Measurements from ENCODE around the gene PAQR8. TPM values are rescaled to one million over a fixed set of nuclear protein-coding genes. Genes with fewer than 3 reads are reported as not detected.

PAQR8 gene
- total and polyA plus RNA-seq, 4 experiments from 2014 or later: 14.5 to 40.9 (median 33.3) TPM

- peaks cover 38 to 56% of the 10 kb centered on the region in 2 donors for H3K36me3 Mint-ChIP-seq
- no peak for DNase-seq
- POLR2A ChIA-PET (ENCODE audit: partially characterized antibody): interaction anchor here (4.2 to 6.1 kb wide), 2 partner anchors 10 to 17 kb away, joined by 14 to 43 read pairs; partner anchors contain the start of gene PAQR8
- H3K27me3 Mint-ChIP-seq: no peaks in the 10 kb centered on the region
- Histone ChIP-seq H3K27ac (ENCODE audit: low read depth, low read length) (no peak overlapping the region), H3K4me1 (ENCODE audit: insufficient read depth, low read length) (peaks cover 77% of the 10 kb centered on the region), H3K27me3 (ENCODE audit: insufficient read depth, low read length) (no peaks in the 10 kb centered on the region), H3K9me3 (ENCODE audit: control insufficient read depth in 1 of 2, low read length in 2 of 2) (peaks cover 0 to 4% of the 10 kb centered on the region in 2 donors), H3K4me3 (ENCODE audit: low read length in 2 of 2) (no peak overlapping the region), H3K36me3 (ENCODE audit: insufficient read depth, low read length) (peaks cover under 1% of the 10 kb centered on the region)
- CTCF ChIA-PET (ENCODE audit: partially characterized antibody): interaction anchor here (1.0 to 4.1 kb wide), 5 partner anchors 10 to 28 kb away, joined by 3 to 22 read pairs (median 4); partner anchors contain the start of gene PAQR8
- intact Hi-C loops (cut with micrococcal nuclease): no loop called here
- peak overlapping the region in 5 of 7 donors; percentile 54 to 88 (median 68) for H3K27ac Mint-ChIP-seq
- peaks cover 0 to 10% (median 3%) of the 10 kb centered on the region in 8 donors for H3K9me3 Mint-ChIP-seq
- peak overlapping the region in 1 of 8 donors; percentile 8 for H3K4me3 Mint-ChIP-seq
- peaks cover 61 to 91% (median 76%) of the 10 kb centered on the region in 4 donors for H3K4me1 Mint-ChIP-seq
Measured at GRCh38 chr6:52373151-52373690, 11.3 kb downstream of the PAQR8 start.

- CTCF ChIA-PET (ENCODE audit: partially characterized antibody): interaction anchor here (1.3 to 4.7 kb wide), 3 partner anchors 11 to 26 kb away, joined by 4 to 26 read pairs (median 15); partner anchors contain the start of gene PAQR8
- intact Hi-C loops (cut with micrococcal nuclease): no loop called here
- Histone ChIP-seq H3K4me3 (ENCODE audit: low read length in 2 of 2) (no peak overlapping the region), H3K27me3 (ENCODE audit: insufficient read depth, low read length) (no peaks in the 10 kb centered on the region), H3K36me3 (ENCODE audit: insufficient read depth, low read length) (no peaks in the 10 kb centered on the region), H3K9me3 (ENCODE audit: control insufficient read depth in 1 of 2, low read length in 2 of 2) (peaks cover 0 to 4% of the 10 kb centered on the region in 2 donors), H3K4me1 (ENCODE audit: insufficient read depth, low read length) (peaks cover 71% of the 10 kb centered on the region), H3K27ac (ENCODE audit: low read depth, low read length) (no peak overlapping the region)
- Mint-ChIP-seq H3K4me1 (peaks cover 60 to 88% (median 75%) of the 10 kb centered on the region in 4 donors), H3K27ac (peak overlapping the region in 6 of 7 donors; percentile 24 to 89 (median 72)), H3K4me3 (peak overlapping the region in 2 of 8 donors; percentile 21 to 57), H3K27me3 (no peaks in the 10 kb centered on the region), H3K36me3 (peaks cover 36 to 51% of the 10 kb centered on the region in 2 donors), H3K9me3 (peaks cover 0 to 10% (median 3%) of the 10 kb centered on the region in 8 donors)
- DNase-seq: no peak
- POLR2A ChIA-PET (ENCODE audit: partially characterized antibody): interaction anchor here (5.1 to 6.1 kb wide), 2 partner anchors 11 to 14 kb away, joined by 43 to 51 read pairs; partner anchors contain the start of gene PAQR8
Measured at GRCh38 chr6:52374247-52374646, 12.3 kb downstream of the PAQR8 start.

- peaks cover 0 to 4% of the 10 kb centered on the region in 2 donors for H3K9me3 ChIP-seq (ENCODE audit: control insufficient read depth in 1 of 2, low read length in 2 of 2)
- H3K27ac ChIP-seq (ENCODE audit: low read depth, low read length): peak overlapping the region; percentile 19
- Mint-ChIP-seq H3K4me1 (peaks cover 60 to 85% (median 73%) of the 10 kb centered on the region in 4 donors), H3K9me3 (peaks cover 0 to 10% (median 3%) of the 10 kb centered on the region in 8 donors), H3K27me3 (no peaks in the 10 kb centered on the region), H3K36me3 (peaks cover 40 to 44% of the 10 kb centered on the region in 2 donors), H3K4me3 (peak overlapping the region in 7 of 8 donors; percentile 7 to 78 (median 57)), H3K27ac (peak overlapping the region; percentile 49 to 89 (median 78))
- H3K4me3 ChIP-seq (ENCODE audit: low read length in 2 of 2): no peak overlapping the region
- CTCF ChIA-PET (ENCODE audit: partially characterized antibody): interaction anchor here (0.6 to 4.7 kb wide), 10 partner anchors 9 to 90 kb away, joined by 3 to 26 read pairs (median 5); partner anchors contain the start of gene PAQR8
- intact Hi-C loops (cut with micrococcal nuclease): loop anchor here (2.0 kb wide), 1 partner anchor 13 kb away; the partner anchor contains the start of gene PAQR8
- no peaks in the 10 kb centered on the region for H3K36me3 ChIP-seq (ENCODE audit: insufficient read depth, low read length)
- peaks cover 68% of the 10 kb centered on the region for H3K4me1 ChIP-seq (ENCODE audit: insufficient read depth, low read length)
- peak in 1 of 5 donors; percentile 58 for DNase-seq
- POLR2A ChIA-PET (ENCODE audit: partially characterized antibody): interaction anchor here (1.1 to 6.1 kb wide), 6 partner anchors 10 to 91 kb away, joined by 3 to 51 read pairs (median 10); partner anchors contain the start of genes MCM3 and PAQR8
- no peaks in the 10 kb centered on the region for H3K27me3 ChIP-seq (ENCODE audit: insufficient read depth, low read length)
Measured at GRCh38 chr6:52375780-52376556, 14.0 kb downstream of the PAQR8 start.

- no peak for DNase-seq
- Histone ChIP-seq H3K9me3 (ENCODE audit: control insufficient read depth in 1 of 2, low read length in 2 of 2) (peaks cover 0 to 4% of the 10 kb centered on the region in 2 donors), H3K4me1 (ENCODE audit: insufficient read depth, low read length) (peaks cover 68% of the 10 kb centered on the region), H3K27ac (ENCODE audit: low read depth, low read length) (no peak overlapping the region), H3K36me3 (ENCODE audit: insufficient read depth, low read length) (no peaks in the 10 kb centered on the region), H3K4me3 (ENCODE audit: low read length in 2 of 2) (no peak overlapping the region), H3K27me3 (ENCODE audit: insufficient read depth, low read length) (no peaks in the 10 kb centered on the region)
- peak overlapping the region in 6 of 7 donors; percentile 58 to 90 (median 70) for H3K27ac Mint-ChIP-seq
- CTCF ChIA-PET (ENCODE audit: partially characterized antibody): interaction anchor here (0.6 to 4.7 kb wide), 9 partner anchors 10 to 91 kb away, joined by 3 to 26 read pairs (median 4); partner anchors contain the start of gene PAQR8
- peaks cover 62 to 87% (median 74%) of the 10 kb centered on the region in 4 donors for H3K4me1 Mint-ChIP-seq
- intact Hi-C loops (cut with micrococcal nuclease): loop anchor here (1.0 to 2.0 kb wide), 2 partner anchors 13 to 14 kb away; partner anchors contain the start of gene PAQR8
- POLR2A ChIA-PET (ENCODE audit: partially characterized antibody): interaction anchor here (0.9 to 6.1 kb wide), 10 partner anchors 9 to 92 kb away, joined by 3 to 51 read pairs (median 4); partner anchors contain the start of genes MCM3 and PAQR8
- H3K9me3 Mint-ChIP-seq: peaks cover 0 to 10% (median 3%) of the 10 kb centered on the region in 8 donors
- H3K4me3 Mint-ChIP-seq: peak overlapping the region in 6 of 8 donors; percentile 37 to 79 (median 54)
- H3K27me3 Mint-ChIP-seq: no peaks in the 10 kb centered on the region
- H3K36me3 Mint-ChIP-seq: peaks cover 42% of the 10 kb centered on the region in 2 donors
Measured at GRCh38 chr6:52376763-52377162, 14.8 kb downstream of the PAQR8 start.

- H3K9me3 Mint-ChIP-seq: peaks cover 0 to 10% (median 3%) of the 10 kb centered on the region in 8 donors
- ChIA-PET CTCF (ENCODE audit: partially characterized antibody) (interaction anchor here (0.7 to 4.7 kb wide), 6 partner anchors 11 to 92 kb away, joined by 3 to 26 read pairs (median 5); partner anchors contain the start of gene PAQR8), POLR2A (ENCODE audit: partially characterized antibody) (interaction anchor here (1.0 to 6.1 kb wide), 8 partner anchors 10 to 93 kb away, joined by 3 to 51 read pairs (median 5); partner anchors contain the start of genes MCM3 and PAQR8)
- peaks cover 56 to 86% (median 74%) of the 10 kb centered on the region in 4 donors for H3K4me1 Mint-ChIP-seq
- H3K27ac Mint-ChIP-seq: peak overlapping the region; percentile 58 to 89 (median 86)
- H3K9me3 ChIP-seq (ENCODE audit: control insufficient read depth in 1 of 2, low read length in 2 of 2): peaks cover 0 to 4% of the 10 kb centered on the region in 2 donors
- H3K27ac ChIP-seq (ENCODE audit: low read depth, low read length): no peak overlapping the region
- H3K4me3 ChIP-seq (ENCODE audit: low read length in 2 of 2): no peak overlapping the region
- DNase-seq: peak in 2 of 5 donors; percentile 19 to 48
- no peaks in the 10 kb centered on the region for H3K36me3 ChIP-seq (ENCODE audit: insufficient read depth, low read length)
- H3K27me3 ChIP-seq (ENCODE audit: insufficient read depth, low read length): no peaks in the 10 kb centered on the region
- intact Hi-C loops (cut with micrococcal nuclease): loop anchor here (1.0 to 2.0 kb wide), 2 partner anchors 12 to 15 kb away; partner anchors contain the start of gene PAQR8
- H3K4me1 ChIP-seq (ENCODE audit: insufficient read depth, low read length): peaks cover 67% of the 10 kb centered on the region
- H3K4me3 Mint-ChIP-seq: peak overlapping the region; percentile 8 to 83 (median 59)
- H3K36me3 Mint-ChIP-seq: peaks cover 39% of the 10 kb centered on the region in 2 donors
- no peaks in the 10 kb centered on the region for H3K27me3 Mint-ChIP-seq
Measured at GRCh38 chr6:52377538-52378221, 15.7 kb downstream of the PAQR8 start.

- peaks cover 27 to 31% of the 10 kb centered on the region in 2 donors for H3K36me3 Mint-ChIP-seq
- H3K36me3 ChIP-seq (ENCODE audit: insufficient read depth, low read length): no peaks in the 10 kb centered on the region
- no peak overlapping the region for H3K27ac ChIP-seq (ENCODE audit: low read depth, low read length)
- H3K4me1 Mint-ChIP-seq: peaks cover 61 to 83% (median 74%) of the 10 kb centered on the region in 4 donors
- H3K4me1 ChIP-seq (ENCODE audit: insufficient read depth, low read length): peaks cover 70% of the 10 kb centered on the region
- intact Hi-C loops (cut with micrococcal nuclease): no loop called here
- ChIA-PET CTCF (ENCODE audit: partially characterized antibody) (interaction anchor here (0.7 to 1.4 kb wide), 4 partner anchors 8 to 96 kb away, joined by 3 to 5 read pairs (median 4); partner anchors contain the start of gene MCM3), POLR2A (ENCODE audit: partially characterized antibody) (interaction anchor here (0.7 to 2.9 kb wide), 3 partner anchors 9 to 19 kb away, joined by 3 to 14 read pairs (median 4); no protein-coding TSS in a partner anchor)
- H3K4me3 ChIP-seq (ENCODE audit: low read length in 2 of 2): no peak overlapping the region
- no peaks in the 10 kb centered on the region for H3K9me3 Mint-ChIP-seq
- H3K9me3 ChIP-seq (ENCODE audit: control insufficient read depth in 1 of 2, low read length in 2 of 2): no peaks in the 10 kb centered on the region
- no peak for DNase-seq
- H3K4me3 Mint-ChIP-seq: peak overlapping the region in 2 of 8 donors; percentile 22 to 41
- no peaks in the 10 kb centered on the region for H3K27me3 ChIP-seq (ENCODE audit: insufficient read depth, low read length)
- H3K27ac Mint-ChIP-seq: peak overlapping the region; percentile 19 to 76 (median 54)
- no peaks in the 10 kb centered on the region for H3K27me3 Mint-ChIP-seq
Measured at GRCh38 chr6:52381249-52381648, 19.3 kb downstream of the PAQR8 start.

Measured in CD4-positive, alpha-beta memory T cell (primary cell).